ENCODE measurements around the gene NFIA. TPM values are rescaled to one million over a fixed set of nuclear protein-coding genes. Genes with fewer than 3 reads are reported as not detected.

NFIA gene
- total and polyA plus RNA-seq, 9 of the 15 experiments (the other 6 are each of a cell fraction or from before 2014, with no cell fraction given) = 5.3 to 24.9 (median 9.8) TPM

DNA sequence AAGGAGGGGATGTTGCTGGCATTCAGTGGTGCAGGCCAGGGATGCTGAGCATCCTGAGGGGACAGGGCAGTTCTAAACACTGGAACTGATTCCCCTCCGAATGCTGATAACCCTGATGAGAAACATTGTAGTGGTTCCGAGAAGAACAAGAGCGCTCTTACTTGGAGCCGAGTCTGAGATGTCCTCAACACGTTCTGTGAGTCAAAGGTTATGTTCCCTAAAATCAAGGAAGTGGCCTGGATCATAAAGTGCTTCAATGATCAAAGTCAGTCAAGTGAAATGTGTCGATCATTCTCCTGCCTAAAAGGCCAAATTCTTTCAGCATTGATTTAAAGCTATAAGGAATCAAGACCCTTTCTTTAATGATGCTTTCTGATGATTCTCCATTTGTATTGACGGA, 234.1 kb downstream of the NFIA start:
- Histone ChIP-seq H3K9ac (ENCODE audit: insufficient read depth in 1 of 2, low read depth in 2 of 2, low read length in 2 of 2) (no peak overlapping the region), H2AFZ (ENCODE audit: low read depth, low read length) (peak overlapping the region; percentile 28; the same call in 1 of the 2 replicates), H3K27me3 (ENCODE audit: control insufficient read depth in 2 of 2, insufficient read depth in 2 of 2, low read length in 2 of 2) (no peaks in the 10 kb centered on the region), H3K9me1 (ENCODE audit: control insufficient read depth, insufficient read depth, low read length) (no peaks in the 10 kb centered on the region), H4K20me1 (replicated peaks; ENCODE audit: control insufficient read depth, insufficient read depth, low read length) (no peaks in the 10 kb centered on the region), H3K36me3 (ENCODE audit: control insufficient read depth, insufficient read depth, low read length) (peaks cover 13% of the 10 kb centered on the region), H3K4me2 (ENCODE audit: insufficient read depth, low read length) (no peak overlapping the region), H3K4me1 (replicated peaks in 1 of 2; ENCODE audit: control insufficient read depth in 2 of 2, insufficient read depth in 2 of 2, low read length in 2 of 2) (peaks cover 0 to 21% of the 10 kb centered on the region in 2 experiments; a peak in 2 of 5 replicates), H3K4me3 (no peak overlapping the region), H3K79me2 (ENCODE audit: control insufficient read depth, insufficient read depth, low read length) (peaks cover 16% of the 10 kb centered on the region), H3K27ac (ENCODE audit: extremely low read depth, low read depth, low read length) (no peak overlapping the region; the same call in 2 of the 3 replicates), H3K9me3 (replicated peaks; ENCODE audit: control insufficient read depth, insufficient read depth, low read depth, low read length) (no peaks in the 10 kb centered on the region; the same call in 1 of the 2 replicates)
- CTCF ChIA-PET (ENCODE audit: low intra/inter-chr PET ratio) = no interaction called here
- in situ Hi-C loops (cut with MboI) (no loop called here), intact Hi-C loops (cut with micrococcal nuclease) (loop anchor here (5.0 kb wide), 1 partner anchor 264 kb away; no protein-coding TSS in a partner anchor)
- no peak for ATAC-seq
- TF ChIP-seq ZNF655 (CRISPR knock-in tag; IDR thresholded peaks at IDR 0.05) (no peak), NR3C1 (CRISPR knock-in tag; IDR thresholded peaks at IDR 0.05) (no peak), L3MBTL2 (IDR thresholded peaks at IDR 0.05) (no peak), NR2C1 (IDR thresholded peaks at IDR 0.05) (no peak), NR2C1 (tag; IDR thresholded peaks at IDR 0.05) (peak; percentile 59; the same call in 1 of the 2 replicates), NCOA6 (IDR thresholded peaks at IDR 0.05) (no peak), HNRNPL (IDR thresholded peaks at IDR 0.05; ENCODE audit: low read depth, low read length) (no peak), KDM5B (IDR thresholded peaks at IDR 0.05; ENCODE audit: insufficient replicate concordance, low read depth, low read length) (no peak), ZNF778 (CRISPR knock-in tag; IDR thresholded peaks at IDR 0.05) (no peak), TSHZ1 (CRISPR knock-in tag; IDR thresholded peaks at IDR 0.05) (no peak), NR2C2 (CRISPR knock-in tag; IDR thresholded peaks at IDR 0.05) (no peak), NR2C2 (tag; IDR thresholded peaks at IDR 0.05) (peak; percentile 49; the same call in 1 of the 2 replicates)
- TF ChIP-seq, protein P1, sequence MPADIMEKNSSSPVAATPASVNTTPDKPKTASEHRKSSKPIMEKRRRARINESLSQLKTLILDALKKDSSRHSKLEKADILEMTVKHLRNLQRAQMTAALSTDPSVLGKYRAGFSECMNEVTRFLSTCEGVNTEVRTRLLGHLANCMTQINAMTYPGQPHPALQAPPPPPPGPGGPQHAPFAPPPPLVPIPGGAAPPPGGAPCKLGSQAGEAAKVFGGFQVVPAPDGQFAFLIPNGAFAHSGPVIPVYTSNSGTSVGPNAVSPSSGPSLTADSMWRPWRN (IDR thresholded peaks at IDR 0.05; ENCODE audit: low read depth) = no peak
- TF ChIP-seq, protein P2, sequence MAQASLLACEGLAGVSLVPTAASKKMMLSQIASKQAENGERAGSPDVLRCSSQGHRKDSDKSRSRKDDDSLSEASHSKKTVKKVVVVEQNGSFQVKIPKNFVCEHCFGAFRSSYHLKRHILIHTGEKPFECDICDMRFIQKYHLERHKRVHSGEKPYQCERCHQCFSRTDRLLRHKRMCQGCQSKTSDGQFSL (CRISPR knock-in tag; IDR thresholded peaks at IDR 0.05) = no peak
- TF ChIP-seq, protein P2 (tag; IDR thresholded peaks at IDR 0.05) = no peak
- no peak for DNase-seq (ENCODE audit: extremely low read depth in 1 of 4, low spot score in 3 of 4)
- 74% methylated on average over 7 of the region's 7 CpGs for WGBS (ENCODE audit: insufficient coverage, low coverage, missing lambda C conversion rate)
- POLR2A ChIA-PET = interaction anchor here (1.0 kb wide), 1 partner anchor 304 kb away, joined by 4 read pairs; no protein-coding TSS in a partner anchor
- no TSS peak for BruUV-seq (replicated peaks)
- FAIRE-seq = peak; percentile 32
